HepG2 (cell line): ENCODE results near the gene ARRDC1. TPM values are rescaled to one million over a fixed set of nuclear protein-coding genes. Genes with fewer than 3 reads are reported as not detected.

Experiments
- ATF5 ChIP-seq: sonication (generic); formaldehyde crosslinking; IDR thresholded peaks from 2 replicates; pipeline ENCODE4 v1.4.0; 2020; ENCODE audit warnings: mild to moderate bottlenecking, low read depth, missing genetic modification reagents
- CHCHD3 ChIP-seq: sonication (generic); formaldehyde crosslinking; IDR thresholded peaks from 2 replicates; pipeline ENCODE4 v1.8.0; 2022; ENCODE audit warnings: mild to moderate bottlenecking, missing genetic modification reagents, moderate library complexity
- EZH2 ChIP-seq: conservative IDR thresholded peaks from 2 replicates; pipeline ENCODE4 v1.6.1; 2012; ENCODE audit warnings: mild to moderate bottlenecking, low read depth, low read length, moderate library complexity
- HIC2 ChIP-seq: sonication (generic); formaldehyde crosslinking; IDR thresholded peaks from 2 replicates; pipeline ENCODE4 v1.9.0; 2022; ENCODE audit warnings: low read depth, missing genetic modification reagents
- HNF1A ChIP-seq, 2 experiments: sonication (generic) in 1 of 2; formaldehyde crosslinking in 1 of 2; IDR thresholded peaks; 2 replicates each; pipeline versions ENCODE4 v1.4.0 to v1.6.1; 2016 to 2020; ENCODE audit warnings: borderline replicate concordance in 1 of 2, low read depth in 1 of 2, mild to moderate bottlenecking in 1 of 2, missing genetic modification reagents in 1 of 2
- KDM2A ChIP-seq: sonication (generic); formaldehyde crosslinking; IDR thresholded peaks from 2 replicates; pipeline ENCODE4 v1.4.0; 2020; ENCODE audit warnings: low read depth, missing genetic modification reagents, borderline replicate concordance
- MAZ ChIP-seq, 2 experiments: sonication (generic) in 1 of 2; formaldehyde crosslinking in 1 of 2; IDR thresholded peaks; 2 replicates each; pipeline versions ENCODE4 v1.5.0 to v1.6.1; 2012 to 2020; ENCODE audit warnings: low read depth in 2 of 2, mild to moderate bottlenecking in 2 of 2, borderline replicate concordance in 1 of 2, improper control_type of control experiment in 1 of 2, low read length in 1 of 2, missing genetic modification reagents in 1 of 2, moderate library complexity in 1 of 2
- MIER3 ChIP-seq: IDR thresholded peaks from 2 replicates; pipeline ENCODE4 v1.6.1; 2016; ENCODE audit warnings: missing compliant biosample characterization, borderline replicate concordance
- NFE2L1 ChIP-seq: sonication (generic); formaldehyde crosslinking; IDR thresholded peaks from 2 replicates; pipeline ENCODE4 v1.4.0; 2020; ENCODE audit warnings: missing genetic modification reagents, mild to moderate bottlenecking, borderline replicate concordance
- NR3C1 ChIP-seq: sonication (generic); formaldehyde crosslinking; IDR thresholded peaks from 2 replicates; pipeline ENCODE4 v1.4.0; 2020; ENCODE audit warnings: missing genetic modification reagents
- PCBP2 ChIP-seq: fragments of 200-400 bp; formaldehyde crosslinking; optimal IDR thresholded peaks from 2 replicates; pipeline ENCODE3; 2018; ENCODE audit warnings: low read length, low read depth; ENCODE audit not compliant: poor library complexity, severe bottlenecking
- SAP130 ChIP-seq: IDR thresholded peaks from 2 replicates; pipeline ENCODE4 v1.6.1; 2016; ENCODE audit warnings: low read depth
- SMAD9 ChIP-seq: sonication (generic); formaldehyde crosslinking; IDR thresholded peaks from 2 replicates; pipeline ENCODE4 v1.5.1; 2020; ENCODE audit warnings: mild to moderate bottlenecking, missing genetic modification reagents
- ZNF225 ChIP-seq: sonication (generic); formaldehyde crosslinking; IDR thresholded peaks from 2 replicates; pipeline ENCODE4 v1.4.0; 2020; ENCODE audit warnings: mild to moderate bottlenecking, missing genetic modification reagents
- ZNF292 ChIP-seq: sonication (generic); formaldehyde crosslinking; IDR thresholded peaks from 2 replicates; pipeline ENCODE4 v1.8.1; 2022; ENCODE audit warnings: mild to moderate bottlenecking, low read depth, missing genetic modification reagents, borderline replicate concordance
- ZNF468 ChIP-seq: sonication (generic); formaldehyde crosslinking; IDR thresholded peaks from 2 replicates; pipeline ENCODE4 v1.8.0; 2022; ENCODE audit warnings: mild to moderate bottlenecking, moderate library complexity, missing genetic modification reagents
- ZNF563 ChIP-seq: sonication (generic); formaldehyde crosslinking; IDR thresholded peaks from 2 replicates; pipeline ENCODE4 v1.8.0; 2022; ENCODE audit warnings: mild to moderate bottlenecking, moderate library complexity, missing genetic modification reagents
- ZNF841 ChIP-seq: sonication (generic); formaldehyde crosslinking; IDR thresholded peaks from 2 replicates; pipeline ENCODE4 v1.8.1; 2023; ENCODE audit warnings: missing genetic modification reagents, borderline replicate concordance
- polyA plus RNA-seq, 8 experiments: library from polyadenylated mRNA; depleted of rRNA in 3 of 8; stranded (reverse) in 7 of 8; unstranded in 1 of 8; fragments of >200 nt; fragmentation: Illumina TruSeq in 4 of 8; extraction: Trizol in 4 of 8; gene quantifications; 2 replicates each; pipeline versions ENCODE4 v1.2.1 to v1.2.3, GENCODE V29; 2011 to 2016; ENCODE audit warnings: low read depth in 4 of 8, missing spikeins in 1 of 8, mixed read lengths in 1 of 8; ENCODE audit not compliant: insufficient read depth in 1 of 8
- total RNA-seq, 5 experiments: library from RNA; depleted of rRNA; stranded (reverse); fragments of >200 nt; fragmentation: Illumina TruSeq; extraction: Trizol; gene quantifications; 2 replicates each; pipeline ENCODE4 v1.2.3, GENCODE V29; 2016; ENCODE audit warnings: low read depth in 1 of 5
- TF ChIP-seq, protein P1 (sequence below): sonication (generic); formaldehyde crosslinking; IDR thresholded peaks from 2 replicates; pipeline ENCODE4 v1.4.0; 2020; ENCODE audit warnings: missing genetic modification reagents

ARRDC1 gene
- total and polyA plus RNA-seq, 2 of the 13 experiments (the other 11 are each of a cell fraction or from before 2014, with no cell fraction given) = 21.7 to 44.4 TPM

DNA sequence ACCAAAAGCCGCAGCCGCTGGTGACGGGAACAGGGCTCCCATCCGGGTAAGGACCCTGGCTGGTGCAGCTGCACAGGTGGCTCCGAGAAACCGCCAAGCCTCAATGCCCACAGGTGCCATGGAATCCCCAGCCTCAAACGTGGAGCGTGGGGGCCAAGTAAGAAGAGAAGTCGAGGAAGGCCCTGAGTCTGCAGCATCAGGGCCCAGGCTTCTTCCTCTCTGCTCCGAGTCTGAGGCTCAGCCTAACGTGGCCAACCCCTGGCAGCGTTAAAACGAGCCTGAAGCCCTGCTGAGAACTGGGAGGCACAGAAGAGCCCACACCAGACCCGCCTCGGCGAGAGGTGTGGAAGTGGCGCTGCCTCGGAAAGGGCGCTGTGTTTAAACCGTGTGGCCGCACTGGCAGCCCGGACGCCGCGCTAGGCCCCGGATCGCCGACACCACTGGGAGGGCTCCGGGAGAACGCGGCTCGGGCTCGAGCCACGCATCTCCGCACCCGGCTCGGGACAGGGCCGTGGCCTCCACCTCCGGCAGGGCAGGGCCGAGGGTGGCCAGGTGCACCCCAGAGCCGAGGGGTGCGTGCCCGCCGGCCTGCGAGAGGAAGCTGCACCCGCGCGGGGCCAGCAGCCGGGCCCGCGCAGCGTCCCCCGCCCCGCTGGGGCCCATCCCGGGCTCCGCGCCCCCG, 15.9 kb upstream of the ARRDC1 start (continued):
- TF ChIP-seq ZNF563 (CRISPR knock-in tag) = 0 out of 2 replicates have a peak, but pooled peaks have one; percentile 36
- TF ChIP-seq SAP130 (CRISPR knock-in tag) = peak; percentile 39; the same call in 1 of the 2 replicates
- no peak for TF ChIP-seq NFE2L1 (CRISPR knock-in tag)
- no peak for TF ChIP-seq MAZ (IDR thresholded peaks at IDR 0.05; ENCODE audit: borderline replicate concordance, low read depth, low read length)
- peak; percentile 8; the same call in 1 of the 2 replicates for TF ChIP-seq MAZ (CRISPR knock-in tag; IDR thresholded peaks at IDR 0.05; ENCODE audit: low read depth)
- no peak for TF ChIP-seq ZNF841 (CRISPR knock-in tag)
- no peak for TF ChIP-seq PCBP2
- no peak for TF ChIP-seq NR3C1 (CRISPR knock-in tag)
- no peak for TF ChIP-seq ZNF225 (CRISPR knock-in tag)
- TF ChIP-seq KDM2A (CRISPR knock-in tag) = peak; percentile 40; the same call in 1 of the 2 replicates
- no peak for TF ChIP-seq SMAD9 (CRISPR knock-in tag)
- TF ChIP-seq MIER3 (CRISPR knock-in tag) = no peak
- TF ChIP-seq, protein P1, sequence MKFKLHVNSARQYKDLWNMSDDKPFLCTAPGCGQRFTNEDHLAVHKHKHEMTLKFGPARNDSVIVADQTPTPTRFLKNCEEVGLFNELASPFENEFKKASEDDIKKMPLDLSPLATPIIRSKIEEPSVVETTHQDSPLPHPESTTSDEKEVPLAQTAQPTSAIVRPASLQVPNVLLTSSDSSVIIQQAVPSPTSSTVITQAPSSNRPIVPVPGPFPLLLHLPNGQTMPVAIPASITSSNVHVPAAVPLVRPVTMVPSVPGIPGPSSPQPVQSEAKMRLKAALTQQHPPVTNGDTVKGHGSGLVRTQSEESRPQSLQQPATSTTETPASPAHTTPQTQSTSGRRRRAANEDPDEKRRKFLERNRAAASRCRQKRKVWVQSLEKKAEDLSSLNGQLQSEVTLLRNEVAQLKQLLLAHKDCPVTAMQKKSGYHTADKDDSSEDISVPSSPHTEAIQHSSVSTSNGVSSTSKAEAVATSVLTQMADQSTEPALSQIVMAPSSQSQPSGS (CRISPR knock-in tag) = 0 out of 2 replicates have a peak, but pooled peaks have one; percentile 16
- TF ChIP-seq ATF5 (CRISPR knock-in tag) = no peak
- no peak for TF ChIP-seq HIC2 (CRISPR knock-in tag)
- no peak for TF ChIP-seq EZH2
- no peak for TF ChIP-seq ZNF468 (CRISPR knock-in tag)
- TF ChIP-seq CHCHD3 (CRISPR knock-in tag) = 0 out of 2 replicates have a peak, but pooled peaks have one; percentile 43
- no peak for TF ChIP-seq ZNF292
- TF ChIP-seq HNF1A (IDR thresholded peaks at IDR 0.05; ENCODE audit: low read depth) = no peak
- no peak for TF ChIP-seq HNF1A (CRISPR knock-in tag; IDR thresholded peaks at IDR 0.05; ENCODE audit: borderline replicate concordance)
